Ovary (tissue), 9 donors: Measurements from ENCODE around the gene USP2. TPM values are rescaled to one million over a fixed set of nuclear protein-coding genes. Genes with fewer than 3 reads are reported as not detected.

ENCODE experiments used
- DNase-seq, 5 donors: peaks; one replicate each; pipeline ENCODE4 v3.0.0-alpha.2; 2019 to 2020
- H3K27ac ChIP-seq, 2 donors: fragments of 200-600 bp; one replicate each; pipeline versions ENCODE4 v1.5.1 to v1.8.0; 2019 to 2022
- H3K27me3 ChIP-seq: fragments of 200-600 bp; one replicate; pipeline ENCODE4 v1.8.0; 2022
- H3K36me3 ChIP-seq: fragments of 200-600 bp; sonication (generic); one replicate; pipeline ENCODE4 v1.5.1; 2019
- H3K4me1 ChIP-seq: one replicate; pipeline ENCODE4 v1.8.1; 2013; ENCODE audit warnings: mild to moderate bottlenecking, moderate library complexity; ENCODE audit not compliant: insufficient read depth
- H3K4me3 ChIP-seq: fragments of 200-600 bp; sonication (generic); one replicate; pipeline ENCODE4 v1.5.1; 2017
- H3K9me3 ChIP-seq, 2 donors: fragments of 200-600 bp in 1 of 2; sonication (generic) in 1 of 2; one replicate each; pipeline versions ENCODE4 v1.5.1 to v1.8.1; 2013 to 2019; ENCODE audit warnings: mild to moderate bottlenecking in 1 of 2, moderate library complexity in 1 of 2
- EP300 ChIP-seq: sonication (generic); formaldehyde crosslinking; IDR thresholded peaks from one replicate; pipeline ENCODE4 v1.6.1; 2017; ENCODE audit warnings: antibody characterized with exemption
- POLR2A ChIP-seq: fragments of 450-650 bp; IDR thresholded peaks from one replicate; pipeline ENCODE4 v1.6.1; 2017; ENCODE audit warnings: antibody characterized with exemption, mild to moderate bottlenecking, moderate library complexity
- WGBS, 3 donors: extraction: QIAGEN DNeasy Blood & Tissue Kit in 1 of 3; methylation state at CpG; one replicate each; pipeline versions ENCODE4 v1.1.5 to v1.1.7; 2013 to 2017; 5-methylcytosine and 5-hydroxymethylcytosine counted together
- intact Hi-C, 4 donors: fragments of 100-400 bp; cut with DNase I; formaldehyde crosslinking; loops; one replicate each; pipeline versions ENCODE4 v1.11.0 to v1.15.1; 2022 to 2023
- microRNA-seq, 3 donors: library from miRNA; unstranded; fragments of <30 nt; microRNA quantifications; one replicate each; pipeline versions ENCODE4 to v1.2.0, GENCODE V29; 2019 to 2020
- polyA plus RNA-seq, 2 donors: library from polyadenylated mRNA; stranded (reverse); fragments of 200-250 nt in 1 of 2; fragments of 350-450 nt in 1 of 2; fragmentation: Illumina TruSeq in 1 of 2; extraction: RNeasy Lipid Tissue Mini Kit (QIAGEN cat#74804) in 1 of 2; gene quantifications; one replicate each; pipeline ENCODE4 v1.2.3, GENCODE V29; 2013 to 2014
- small RNA-seq: library from RNA; depleted of rRNA; stranded (forward); fragments of <200 nt; gene quantifications from one replicate; pipeline ENCODE3, GENCODE V24; 2016
- total RNA-seq, 7 donors: library from RNA; depleted of rRNA in 2 of 7; stranded (reverse); fragments of >200 nt in 2 of 7; fragmentation: NEBNext Ultra II Directional in 3 of 7; extraction: Animal tissue kit (Norgen Biotek cat#: 25700) in 3 of 7; gene quantifications; one replicate each; pipeline versions ENCODE4 v1.1.0 to v1.2.4, GENCODE V29; 2016 to 2023
- TF ChIP-seq, protein P1 (sequence below), 3 donors: fragments of 450-650 bp in 2 of 3; fragments of 200-600 bp in 1 of 3; IDR thresholded peaks; one replicate each; pipeline versions ENCODE4 v1.5.1 to v1.8.0; 2016 to 2022; ENCODE audit warnings: antibody characterized with exemption in 3 of 3, mild to moderate bottlenecking in 1 of 3
- donor health status: DM: no; HTN: no; CAD: no; lungs with moderate emphysema.
- donor health status: DM: no; HTN: no; CAD: no.
- donor health status: Bipolar disorder and iron deficiency.
- donor health status: DM: yes; HTN: yes; CAD: no.
- donor health status: DM: no; HTN: no; CAD: no.
- donor health status: DM: yes; HTN: yes; CAD: no.

Gene USP2
- total and polyA plus RNA-seq, 9 donors = 1.0 to 16.9 (median 4.0) TPM

- Histone ChIP-seq H3K4me1 (peaks cover 12% of the 10 kb centered on the region), H3K27me3 (no peaks in the 10 kb centered on the region), H3K27ac (peak overlapping the region; percentile 9 to 72), H3K36me3 (no peaks in the 10 kb centered on the region), H3K9me3 (no peaks in the 10 kb centered on the region), H3K4me3 (no peak overlapping the region)
- DNase-seq = no peak
- WGBS, 3 donors = 82 to 84% (median 83%) methylated on average over 7 of the region's 7 CpGs
- intact Hi-C loops = no loop called here
- TF ChIP-seq EP300 (no peak), POLR2A (no peak)
- TF ChIP-seq, protein P1, sequence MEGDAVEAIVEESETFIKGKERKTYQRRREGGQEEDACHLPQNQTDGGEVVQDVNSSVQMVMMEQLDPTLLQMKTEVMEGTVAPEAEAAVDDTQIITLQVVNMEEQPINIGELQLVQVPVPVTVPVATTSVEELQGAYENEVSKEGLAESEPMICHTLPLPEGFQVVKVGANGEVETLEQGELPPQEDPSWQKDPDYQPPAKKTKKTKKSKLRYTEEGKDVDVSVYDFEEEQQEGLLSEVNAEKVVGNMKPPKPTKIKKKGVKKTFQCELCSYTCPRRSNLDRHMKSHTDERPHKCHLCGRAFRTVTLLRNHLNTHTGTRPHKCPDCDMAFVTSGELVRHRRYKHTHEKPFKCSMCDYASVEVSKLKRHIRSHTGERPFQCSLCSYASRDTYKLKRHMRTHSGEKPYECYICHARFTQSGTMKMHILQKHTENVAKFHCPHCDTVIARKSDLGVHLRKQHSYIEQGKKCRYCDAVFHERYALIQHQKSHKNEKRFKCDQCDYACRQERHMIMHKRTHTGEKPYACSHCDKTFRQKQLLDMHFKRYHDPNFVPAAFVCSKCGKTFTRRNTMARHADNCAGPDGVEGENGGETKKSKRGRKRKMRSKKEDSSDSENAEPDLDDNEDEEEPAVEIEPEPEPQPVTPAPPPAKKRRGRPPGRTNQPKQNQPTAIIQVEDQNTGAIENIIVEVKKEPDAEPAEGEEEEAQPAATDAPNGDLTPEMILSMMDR (IDR thresholded peaks at IDR 0.05) = no peak
Observed at GRCh38 chr11:119305556-119306372, 75.7 kb downstream of the USP2 start.

Small RNA genes within 50 kb of the gene (microRNA-seq; reads per million reads assigned to microRNA genes)
- gene MIR6756 = 0 to 0.75 (median 0.32) reads per million in 3 donors

Small RNA genes within 50 kb of the gene (small RNA-seq; reads per million reads assigned to genes)
- gene AP003396.4 (not detected), gene RF01225 (not detected)

Other genes starting within 250 kb of the USP2 start
- under 1 TPM in 4 of 7 donors, not detected in 3; 0.10 to 0.80 (median 0.32) TPM for gene ABCG4, start 232.6 kb downstream of the USP2 start, total RNA-seq
- 1 to 10 TPM in 1 of 2 donors, under 1 TPM in 1; 0.06 to 1.3 TPM for gene ABCG4, start 232.6 kb downstream of the USP2 start, polyA plus RNA-seq
- 10 to 100 TPM in 3 of 7 donors, 1 to 10 TPM in 4; 4.4 to 13.4 (median 9.4) TPM for gene NLRX1, start 213.0 kb downstream of the USP2 start, total RNA-seq
- gene NLRX1, start 213.0 kb downstream of the USP2 start, polyA plus RNA-seq = 1 to 10 TPM; 3.1 to 6.1 TPM
- 10 to 100 TPM in 1 of 7 donors, 1 to 10 TPM in 1, under 1 TPM in 3, not detected in 2; 0.32 to 27.5 (median 0.95) TPM for gene NHERF4, start 196.2 kb downstream of the USP2 start, total RNA-seq
- gene NHERF4, start 196.2 kb downstream of the USP2 start, polyA plus RNA-seq = under 1 TPM in 1 of 2 donors, not detected in 1; 0.11 TPM
- 10 to 100 TPM in 5 of 7 donors, 1 to 10 TPM in 2; 7.6 to 17.9 (median 13.4) TPM for gene CBL, start 175.4 kb downstream of the USP2 start, total RNA-seq
- gene CBL, start 175.4 kb downstream of the USP2 start, polyA plus RNA-seq = 10 to 100 TPM in 1 of 2 donors, 1 to 10 TPM in 1; 3.6 to 12.3 TPM
- 100 to 1,000 TPM in 2 of 7 donors, 10 to 100 TPM in 5; 34.6 to 121 (median 45.7) TPM for gene MCAM, start 64.6 kb downstream of the USP2 start, total RNA-seq
- gene MCAM, start 64.6 kb downstream of the USP2 start, polyA plus RNA-seq = 100 to 1,000 TPM in 1 of 2 donors, 10 to 100 TPM in 1; 89.9 to 119 TPM
- gene RNF26, start 47.2 kb downstream of the USP2 start, total RNA-seq = 10 to 100 TPM in 6 of 7 donors, 1 to 10 TPM in 1; 7.0 to 25.8 (median 22.0) TPM
- gene RNF26, start 47.2 kb downstream of the USP2 start, polyA plus RNA-seq = 10 to 100 TPM; 14.9 to 18.1 TPM
- 10 to 100 TPM in 4 of 7 donors, 1 to 10 TPM in 3; 4.4 to 25.7 (median 10.8) TPM for gene C1QTNF5, start 40.8 kb downstream of the USP2 start, total RNA-seq
- 10 to 100 TPM in 1 of 2 donors, 1 to 10 TPM in 1; 5.7 to 17.2 TPM for gene C1QTNF5, start 40.8 kb downstream of the USP2 start, polyA plus RNA-seq
- under 1 TPM in 1 of 7 donors, not detected in 6; 0.11 TPM for gene MFRP, start 35.0 kb downstream of the USP2 start, total RNA-seq
- gene MFRP, start 35.0 kb downstream of the USP2 start, polyA plus RNA-seq = not detected
- gene THY1, start 41.5 kb upstream of the USP2 start, total RNA-seq = 10 to 100 TPM in 4 of 7 donors, 1 to 10 TPM in 1, under 1 TPM in 2; 0.36 to 74.7 (median 14.0) TPM
- gene THY1, start 41.5 kb upstream of the USP2 start, polyA plus RNA-seq = 100 to 1,000 TPM in 1 of 2 donors, 10 to 100 TPM in 1; 15.0 to 123 TPM